Tibial artery (tissue), 4 donors: ENCODE data around the gene SLC39A3.

ENCODE experiments used
- DNase-seq, 2 donors: peaks; one replicate each; pipeline ENCODE4 v3.0.0-alpha.2; 2019
- H3K27ac ChIP-seq, 2 donors: fragments of 200-600 bp; sonication (generic) in 1 of 2; 1 replicate in 1 of 2; 2 replicates in 1 of 2; pipeline ENCODE4 v1.5.1; 2018 to 2019; ENCODE audit warnings: mild to moderate bottlenecking in 1 of 2
- H3K27me3 ChIP-seq, 2 donors: fragments of 200-600 bp; sonication (generic) in 1 of 2; one replicate each; pipeline versions ENCODE4 v1.5.1 to v1.6.0; 2016 to 2019
- H3K36me3 ChIP-seq, 3 donors: fragments of 200-600 bp; sonication (generic) in 2 of 3; one replicate each; pipeline ENCODE4 v1.5.1; 2016 to 2019; ENCODE audit warnings: mild to moderate bottlenecking in 2 of 3
- H3K4me1 ChIP-seq, 4 donors: fragments of 200-600 bp; sonication (generic) in 2 of 4; 1 replicate in 3 of 4; 2 replicates in 1 of 4; pipeline ENCODE4 v1.5.1; 2016 to 2019
- H3K4me3 ChIP-seq, 2 donors: fragments of 200-600 bp; sonication (generic) in 1 of 2; 1 replicate in 1 of 2; 2 replicates in 1 of 2; pipeline ENCODE4 v1.5.1; 2018 to 2019; ENCODE audit warnings: mild to moderate bottlenecking in 2 of 2
- H3K9me3 ChIP-seq, 3 donors: fragments of 200-600 bp; sonication (generic) in 1 of 3; one replicate each; pipeline ENCODE4 v1.5.1; 2016 to 2019
- intact Hi-C: fragments of 100-400 bp; cut with DNase I; formaldehyde crosslinking; loops from one replicate; pipeline ENCODE4 v1.15.0; 2023; ENCODE audit warnings: low total_unique reads
- TF ChIP-seq, protein P1 (sequence below), 2 experiments: fragments of 200-600 bp in 1 of 2; fragments of 450-650 bp in 1 of 2; IDR thresholded peaks; one replicate each; pipeline ENCODE4 v1.5.1; 2017 to 2019; ENCODE audit warnings: antibody characterized with exemption in 2 of 2, mild to moderate bottlenecking in 1 of 2, moderate library complexity in 1 of 2

SLC39A3 gene

DNA sequence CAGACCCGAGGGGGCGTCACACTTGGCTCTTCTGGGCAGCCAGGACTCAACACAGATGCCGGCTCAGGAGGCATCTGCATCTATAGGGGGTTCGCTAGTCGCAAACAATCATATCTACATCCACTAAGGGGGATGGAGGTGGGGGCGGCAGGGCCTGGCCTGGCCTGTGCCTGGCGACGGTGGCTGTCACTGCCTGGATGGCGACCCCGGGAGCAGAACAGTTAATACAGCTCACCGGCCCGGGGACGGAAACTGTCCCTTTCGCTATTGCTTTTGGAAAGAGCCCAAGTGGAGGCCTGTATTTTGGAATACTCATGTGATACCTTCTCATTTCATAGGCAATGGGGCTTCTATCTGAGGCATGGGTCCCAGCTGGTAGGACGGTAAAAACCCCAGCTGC lies 25.6 kb upstream of the SLC39A3 start:
- no peak overlapping the region for H3K4me3 ChIP-seq
- H3K27me3 ChIP-seq, result no peaks in the 10 kb centered on the region
- H3K36me3 ChIP-seq, result peaks cover 70 to 89% (median 86%) of the 10 kb centered on the region in 3 donors
- no peak for DNase-seq
- H3K9me3 ChIP-seq, result no peaks in the 10 kb centered on the region
- intact Hi-C loops, result no loop called here
- no peak overlapping the region for H3K27ac ChIP-seq
- TF ChIP-seq, protein P1, sequence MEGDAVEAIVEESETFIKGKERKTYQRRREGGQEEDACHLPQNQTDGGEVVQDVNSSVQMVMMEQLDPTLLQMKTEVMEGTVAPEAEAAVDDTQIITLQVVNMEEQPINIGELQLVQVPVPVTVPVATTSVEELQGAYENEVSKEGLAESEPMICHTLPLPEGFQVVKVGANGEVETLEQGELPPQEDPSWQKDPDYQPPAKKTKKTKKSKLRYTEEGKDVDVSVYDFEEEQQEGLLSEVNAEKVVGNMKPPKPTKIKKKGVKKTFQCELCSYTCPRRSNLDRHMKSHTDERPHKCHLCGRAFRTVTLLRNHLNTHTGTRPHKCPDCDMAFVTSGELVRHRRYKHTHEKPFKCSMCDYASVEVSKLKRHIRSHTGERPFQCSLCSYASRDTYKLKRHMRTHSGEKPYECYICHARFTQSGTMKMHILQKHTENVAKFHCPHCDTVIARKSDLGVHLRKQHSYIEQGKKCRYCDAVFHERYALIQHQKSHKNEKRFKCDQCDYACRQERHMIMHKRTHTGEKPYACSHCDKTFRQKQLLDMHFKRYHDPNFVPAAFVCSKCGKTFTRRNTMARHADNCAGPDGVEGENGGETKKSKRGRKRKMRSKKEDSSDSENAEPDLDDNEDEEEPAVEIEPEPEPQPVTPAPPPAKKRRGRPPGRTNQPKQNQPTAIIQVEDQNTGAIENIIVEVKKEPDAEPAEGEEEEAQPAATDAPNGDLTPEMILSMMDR (IDR thresholded peaks at IDR 0.05), result no peak
- H3K4me1 ChIP-seq, result peaks cover 0 to 5% (median 4%) of the 10 kb centered on the region in 4 donors

- intact Hi-C loops, result no loop called here
- TF ChIP-seq, protein P1 (IDR thresholded peaks at IDR 0.05), result no peak
- no peak overlapping the region for H3K4me3 ChIP-seq
- H3K27ac ChIP-seq, result no peak overlapping the region
- no peak for DNase-seq
- H3K27me3 ChIP-seq, result no peaks in the 10 kb centered on the region
- peaks cover 0 to under 1% (median 0%) of the 10 kb centered on the region in 4 donors for H3K4me1 ChIP-seq
- H3K9me3 ChIP-seq, result no peaks in the 10 kb centered on the region
- peaks cover 72 to 91% (median 84%) of the 10 kb centered on the region in 3 donors for H3K36me3 ChIP-seq
Observed at GRCh38 chr19:2764945-2765344, 25.1 kb upstream of the SLC39A3 start.

- peaks cover 77 to 98% (median 92%) of the 10 kb centered on the region in 3 donors for H3K36me3 ChIP-seq
- H3K9me3 ChIP-seq, result no peaks in the 10 kb centered on the region
- intact Hi-C loops, result no loop called here
Observed at GRCh38 chr19:2763687-2764086, 23.9 kb upstream of the SLC39A3 start.

DNA sequence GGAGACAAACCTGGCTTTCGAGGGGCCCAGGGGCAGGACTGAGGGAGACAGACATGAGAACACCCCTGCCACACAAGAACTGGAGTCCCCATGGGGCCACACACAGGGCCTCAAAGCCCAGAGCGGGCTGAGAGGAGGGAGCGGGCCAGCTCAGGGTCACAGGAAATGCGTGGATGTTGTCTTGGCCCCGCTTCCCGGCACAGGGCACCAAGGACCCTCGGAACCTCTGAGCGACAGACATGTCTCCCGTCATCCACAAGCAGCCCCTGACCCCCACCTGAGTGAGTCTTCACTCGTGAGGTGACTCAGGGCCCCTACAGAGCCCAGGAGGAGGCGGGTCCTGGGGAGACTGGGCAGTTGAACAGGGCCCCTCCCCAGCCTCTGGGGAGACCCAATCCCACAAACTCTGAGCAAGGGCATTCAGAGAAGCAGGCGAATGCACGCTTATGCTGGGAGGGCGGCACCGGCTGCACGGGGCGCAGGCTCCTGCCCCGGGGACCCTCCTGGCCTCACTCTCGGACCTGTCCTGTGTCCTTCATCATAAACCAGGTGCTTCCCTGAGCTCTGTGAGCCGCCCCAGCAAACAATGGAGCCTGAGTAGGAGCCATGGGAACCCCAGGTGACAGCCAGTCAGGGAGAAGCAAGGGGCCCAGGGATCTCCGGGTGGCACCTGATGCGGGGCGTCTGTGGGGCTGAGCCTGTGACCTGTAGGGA lies 23.1 kb upstream of the SLC39A3 start:
- no peak for DNase-seq
- Histone ChIP-seq H3K9me3 (no peaks in the 10 kb centered on the region), H3K27ac (no peak overlapping the region), H3K4me1 (no peaks in the 10 kb centered on the region), H3K36me3 (peaks cover 82 to 98% (median 92%) of the 10 kb centered on the region in 3 donors), H3K4me3 (no peak overlapping the region), H3K27me3 (no peaks in the 10 kb centered on the region)
- intact Hi-C loops, result no loop called here
- TF ChIP-seq, protein P1 (IDR thresholded peaks at IDR 0.05), result no peak

More at GRCh38 chr19:2763687-2764086, 23.9 kb upstream of the SLC39A3 start:
- TF ChIP-seq, protein P1 (IDR thresholded peaks at IDR 0.05), result no peak
- DNase-seq, result no peak
- Histone ChIP-seq H3K27me3 (no peaks in the 10 kb centered on the region), H3K4me1 (no peaks in the 10 kb centered on the region), H3K4me3 (no peak overlapping the region), H3K27ac (no peak overlapping the region)

DNA sequence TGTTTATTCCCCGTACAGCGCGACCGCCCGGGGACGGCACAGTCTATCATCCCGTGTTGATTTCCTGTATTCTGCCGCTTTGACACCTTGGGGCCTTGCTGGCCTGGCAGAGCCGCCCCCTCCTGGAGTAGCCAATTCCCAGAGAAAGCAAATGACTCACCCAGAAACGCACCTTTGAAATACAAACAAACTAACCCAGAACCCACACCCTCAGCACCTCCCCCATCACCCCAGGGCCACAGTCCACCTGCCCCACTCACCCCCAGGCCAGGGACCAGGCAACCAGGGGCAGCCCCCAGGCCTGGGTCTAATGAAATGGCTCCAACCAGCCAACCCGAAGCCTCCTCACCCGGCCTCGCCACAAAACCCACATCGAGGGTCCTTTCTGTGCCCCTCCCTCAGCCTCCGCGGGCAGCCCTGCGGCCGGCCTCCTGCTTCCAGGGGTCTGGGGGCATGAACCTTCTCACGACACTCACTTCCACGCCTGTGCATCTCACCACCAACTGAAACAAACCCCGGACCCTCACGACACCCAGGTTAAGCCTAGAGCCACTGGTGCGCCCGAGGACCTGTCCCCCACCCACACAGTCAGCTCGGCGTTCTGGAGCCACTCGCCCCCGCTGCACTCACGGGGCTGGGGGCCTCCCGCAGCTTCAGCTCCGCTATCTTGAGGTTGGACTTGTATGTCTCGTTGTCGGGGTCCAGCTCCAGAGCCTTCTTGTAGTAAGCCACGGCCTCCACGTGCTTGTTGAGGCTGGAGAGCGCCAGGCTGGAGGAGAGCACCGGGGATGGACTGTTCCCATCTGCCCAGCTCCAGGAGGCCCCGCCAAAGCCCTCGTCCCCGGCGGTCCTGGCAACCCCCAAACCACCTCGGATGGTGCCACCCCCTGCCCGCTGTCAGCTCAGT lies 22.3 kb upstream of the SLC39A3 start:
- Histone ChIP-seq H3K27ac (no peak overlapping the region), H3K9me3 (no peaks in the 10 kb centered on the region), H3K4me3 (no peak overlapping the region), H3K36me3 (peaks cover 86 to 98% (median 93%) of the 10 kb centered on the region in 3 donors), H3K27me3 (no peaks in the 10 kb centered on the region), H3K4me1 (no peaks in the 10 kb centered on the region)
- intact Hi-C loops, result no loop called here
- DNase-seq, result no peak
- TF ChIP-seq, protein P1 (IDR thresholded peaks at IDR 0.05), result no peak
